Right lobe of liver (tissue), 6 donors: ENCODE data around the gene TMEM132D. TPM values are rescaled to one million over a fixed set of nuclear protein-coding genes. Genes with fewer than 3 reads are reported as not detected.

Experiments
- ATAC-seq, 4 donors: fragments of 200-7000 bp; cut with Tn5 transposase; one replicate each; pipeline ENCODE4 v1.9.1; 2020; ENCODE audit warnings: mild to moderate bottlenecking in 4 of 4, moderate library complexity in 4 of 4
- DNase-seq, 3 donors: peaks; one replicate each; pipeline ENCODE4 v3.0.0-alpha.2; 2020
- H3K27ac ChIP-seq, 3 donors: fragments of 200-600 bp; one replicate each; pipeline ENCODE4 v1.8.0; 2022
- H3K27me3 ChIP-seq, 2 donors: fragments of 200-600 bp; one replicate each; pipeline ENCODE4 v1.8.0; 2022
- H3K36me3 ChIP-seq, 4 donors: fragments of 200-600 bp; sonication (generic) in 1 of 4; one replicate each; pipeline versions ENCODE4 v1.5.1 to v1.8.0; 2017 to 2022; ENCODE audit warnings: control low read depth in 1 of 4
- H3K4me1 ChIP-seq, 4 donors: fragments of 200-600 bp; sonication (generic) in 1 of 4; one replicate each; pipeline versions ENCODE4 v1.5.1 to v1.8.0; 2017 to 2022; ENCODE audit warnings: control low read depth in 1 of 4
- H3K4me3 ChIP-seq, 3 donors: fragments of 200-600 bp; one replicate each; pipeline ENCODE4 v1.8.0; 2022
- H3K9me3 ChIP-seq, 4 donors: fragments of 200-600 bp; sonication (generic) in 1 of 4; one replicate each; pipeline versions ENCODE4 v1.5.1 to v1.8.0; 2017 to 2022; ENCODE audit warnings: control low read depth in 1 of 4
- CTCF ChIP-seq, 4 donors: fragments of 200-600 bp in 3 of 4; fragments of 450-650 bp in 1 of 4; IDR thresholded peaks; one replicate each; pipeline versions ENCODE4 v1.5.1 to v1.8.0; 2016 to 2022; ENCODE audit warnings: antibody characterized with exemption in 4 of 4, mild to moderate bottlenecking in 2 of 4
- POLR2A ChIP-seq: fragments of 450-650 bp; IDR thresholded peaks from one replicate; pipeline ENCODE4 v1.6.1; 2017; ENCODE audit warnings: antibody characterized with exemption, mild to moderate bottlenecking
- WGBS: methylation state at CpG from one replicate; pipeline ENCODE4 v1.1.6; 2018; ENCODE audit warnings: low coverage, low lambda C conversion rate; ENCODE audit not compliant: insufficient coverage; ENCODE audit errors: missing lambda C conversion rate; 5-methylcytosine and 5-hydroxymethylcytosine counted together
- intact Hi-C, 2 donors: fragments of 100-400 bp; cut with DNase I; formaldehyde crosslinking; loops; one replicate each; pipeline versions ENCODE4 v1.11.2 to v1.14.1; 2022
- total RNA-seq, 6 experiments: library from RNA; depleted of rRNA in 2 of 6; stranded (reverse); fragments of >200 nt in 2 of 6; fragmentation: NEBNext Ultra II Directional in 3 of 6; extraction: Animal tissue kit (Norgen Biotek cat#: 25700) in 3 of 6; gene quantifications; one replicate each; pipeline versions ENCODE4 v1.1.0 to v1.2.4, GENCODE V29; 2016 to 2023
- donor health status: DM: no; HTN: yes; CAD: no.
- donor health status: DM: no; HTN: no; CAD: no.
- donor health status: DM: no; HTN: no; CAD: no.
- donor health status: DM: no; HTN: yes; CAD: no.
- donor health status: DM: no; HTN: yes; CAD: no.

TMEM132D gene
- total RNA-seq, 6 experiments from 2014 or later = 0.10 to 0.35 (median 0.33) TPM; not detected in 3

GRCh38 chr12:129372348-129372747, 531.5 kb downstream of the TMEM132D start:
- ATAC-seq = no peak

GRCh38 chr12:129371268-129371667, 532.6 kb downstream of the TMEM132D start:
- DNase-seq (no peak), ATAC-seq (no peak)
- H3K36me3 ChIP-seq = no peaks in the 10 kb centered on the region
- no peaks in the 10 kb centered on the region for H3K9me3 ChIP-seq
- H3K4me3 ChIP-seq = no peak overlapping the region
- H3K27ac ChIP-seq = no peak overlapping the region
- no peaks in the 10 kb centered on the region for H3K4me1 ChIP-seq
- intact Hi-C loops = no loop called here
- no peak for TF ChIP-seq CTCF (IDR thresholded peaks at IDR 0.05)
- TF ChIP-seq POLR2A = no peak
- H3K27me3 ChIP-seq = no peaks in the 10 kb centered on the region
- WGBS = 43% methylated on average over 4 of the region's 4 CpGs

More at GRCh38 chr12:129372348-129372747, 531.5 kb downstream of the TMEM132D start:
- WGBS = 60% methylated on average over 2 of the region's 2 CpGs
- TF ChIP-seq POLR2A (no peak), CTCF (IDR thresholded peaks at IDR 0.05) (no peak)
- Histone ChIP-seq H3K9me3 (no peaks in the 10 kb centered on the region), H3K27ac (no peak overlapping the region), H3K36me3 (no peaks in the 10 kb centered on the region), H3K4me3 (no peak overlapping the region), H3K4me1 (no peaks in the 10 kb centered on the region), H3K27me3 (no peaks in the 10 kb centered on the region)
- intact Hi-C loops = no loop called here
- no peak for DNase-seq

- ATAC-seq (no peak), DNase-seq (no peak)
- whole genome bisulfite sequencing = 64% methylated on average over 7 of the region's 9 CpGs
- H3K4me3 ChIP-seq = no peak overlapping the region
- no peaks in the 10 kb centered on the region for H3K9me3 ChIP-seq
- no peaks in the 10 kb centered on the region for H3K4me1 ChIP-seq
- no peaks in the 10 kb centered on the region for H3K36me3 ChIP-seq
- no peaks in the 10 kb centered on the region for H3K27me3 ChIP-seq
- H3K27ac ChIP-seq = no peak overlapping the region
- intact Hi-C loops = no loop called here
- TF ChIP-seq CTCF (IDR thresholded peaks at IDR 0.05) = no peak
- TF ChIP-seq POLR2A = no peak
These were observed 537.2 kb downstream of the TMEM132D start for GRCh38 chr12:129366656-129367055.

GRCh38 chr12:129363041-129363440, 540.8 kb downstream of the TMEM132D start:
- ATAC-seq (no peak), DNase-seq (no peak)
- H3K27me3 ChIP-seq = no peaks in the 10 kb centered on the region
- 48% methylated on average over 8 of the region's 8 CpGs for WGBS
- no peak overlapping the region for H3K27ac ChIP-seq
- intact Hi-C loops = no loop called here
- no peaks in the 10 kb centered on the region for H3K36me3 ChIP-seq
- no peaks in the 10 kb centered on the region for H3K4me1 ChIP-seq
- no peak overlapping the region for H3K4me3 ChIP-seq
- TF ChIP-seq POLR2A (no peak), CTCF (IDR thresholded peaks at IDR 0.05) (no peak)
- no peaks in the 10 kb centered on the region for H3K9me3 ChIP-seq

GRCh38 chr12:129357233-129357632, 546.6 kb downstream of the TMEM132D start:
- 61% methylated on average over 6 of the region's 6 CpGs for WGBS
- Histone ChIP-seq H3K36me3 (no peaks in the 10 kb centered on the region), H3K9me3 (no peaks in the 10 kb centered on the region), H3K27me3 (no peaks in the 10 kb centered on the region), H3K27ac (no peak overlapping the region), H3K4me3 (no peak overlapping the region), H3K4me1 (no peaks in the 10 kb centered on the region)
- no peak for ATAC-seq
- intact Hi-C loops = no loop called here
- TF ChIP-seq CTCF (IDR thresholded peaks at IDR 0.05) (no peak), POLR2A (no peak)
- DNase-seq = no peak
